ENCODE results near the gene ANKRD44.
"Not testable (repeated sequence)": the region's sequence is repeated elsewhere in the genome, so short reads cannot be mapped to it uniquely, and the experiment has no call there.

Gene ANKRD44

GRCh38 chr2:197310271-197310985 is at the start of gene ANKRD44:
Gene ANKRD44 (minus strand): TSS chr2:197310780. CDS start chr2:197310604, 176 bp downstream.
- H3K4me3 Mint-ChIP-seq = peak within 1 kb of the TSS; percentile 93
- DNase-seq (peak; percentile 85 to 90), ATAC-seq (peak; percentile 76)
- peaks cover 62% of the 10 kb centered on the region for H3K4me1 Mint-ChIP-seq
- peak within 1 kb of the TSS; percentile 96 to 99 for H3K27ac Mint-ChIP-seq
- H3K27me3 Mint-ChIP-seq = no peaks in the 10 kb centered on the region
- no peaks in the 10 kb centered on the region for H3K9me3 Mint-ChIP-seq

- Mint-ChIP-seq H3K4me1 (peaks cover 40% of the 10 kb centered on the region), H3K9me3 (peaks cover 0 to 9% of the 10 kb centered on the region in 2 donors), H3K4me3 (no peak overlapping the region), H3K27me3 (no peaks in the 10 kb centered on the region), H3K27ac (no peak overlapping the region)
- DNase-seq = no peak
- no peak for ATAC-seq
These were observed 49.3 kb upstream of the ANKRD44 start for GRCh38 chr2:197359859-197360258.

- H3K9me3 Mint-ChIP-seq = peaks cover 0 to 9% of the 10 kb centered on the region in 2 donors
- H3K4me3 Mint-ChIP-seq = peak overlapping the region; percentile 30 to 47
- DNase-seq (no peak), ATAC-seq (peak; percentile 58)
- H3K27me3 Mint-ChIP-seq = no peaks in the 10 kb centered on the region
- H3K4me1 Mint-ChIP-seq = peaks cover 40% of the 10 kb centered on the region
- peak overlapping the region in 1 of 2 donors; percentile 17 for H3K27ac Mint-ChIP-seq
These were observed 48.4 kb upstream of the ANKRD44 start for GRCh38 chr2:197358931-197359330.

GRCh38 chr2:197357986-197358385 is 47.4 kb upstream of the ANKRD44 start:
- Mint-ChIP-seq H3K27ac (no peak overlapping the region), H3K9me3 (peaks cover 0 to 9% of the 10 kb centered on the region in 2 donors), H3K27me3 (no peaks in the 10 kb centered on the region), H3K4me3 (no peak overlapping the region), H3K4me1 (peaks cover 40% of the 10 kb centered on the region)
- no peak for DNase-seq
- ATAC-seq = no peak

GRCh38 chr2:197356136-197356535 is 45.6 kb upstream of the ANKRD44 start:
- H3K9me3 Mint-ChIP-seq = peaks cover 0 to 9% of the 10 kb centered on the region in 2 donors

GRCh38 chr2:197354169-197354558 is 43.6 kb upstream of the ANKRD44 start:
- DNase-seq (no peak), ATAC-seq (no peak)
- Mint-ChIP-seq H3K27ac (no peak overlapping the region), H3K4me1 (peaks cover 37% of the 10 kb centered on the region), H3K27me3 (no peaks in the 10 kb centered on the region), H3K9me3 (peaks cover 0 to 2% of the 10 kb centered on the region in 2 donors), H3K4me3 (no peak overlapping the region)

More at GRCh38 chr2:197356136-197356535, 45.6 kb upstream of the ANKRD44 start:
- Mint-ChIP-seq H3K4me1 (peaks cover 46% of the 10 kb centered on the region), H3K27me3 (no peaks in the 10 kb centered on the region), H3K27ac (peak overlapping the region in 1 of 2 donors; percentile 83), H3K4me3 (no peak overlapping the region)
- DNase-seq (no peak), ATAC-seq (no peak)

- Mint-ChIP-seq H3K9me3 (no peaks in the 10 kb centered on the region), H3K27ac (no peak overlapping the region), H3K4me3 (no peak overlapping the region), H3K27me3 (no peaks in the 10 kb centered on the region), H3K4me1 (peaks cover 32% of the 10 kb centered on the region)
- ATAC-seq = no peak
- no peak for DNase-seq
These were observed 43.0 kb upstream of the ANKRD44 start for GRCh38 chr2:197353393-197354168.

GRCh38 chr2:197349699-197350098 is 39.1 kb upstream of the ANKRD44 start:
- Mint-ChIP-seq H3K27me3 (no peaks in the 10 kb centered on the region), H3K4me3 (no peak overlapping the region)

GRCh38 chr2:197348721-197349360 is 38.3 kb upstream of the ANKRD44 start:
- Mint-ChIP-seq H3K27ac (no peak overlapping the region), H3K4me3 (no peak overlapping the region), H3K27me3 (no peaks in the 10 kb centered on the region), H3K4me1 (peaks cover 15% of the 10 kb centered on the region), H3K9me3 (no peaks in the 10 kb centered on the region)
- no peak for DNase-seq
- no peak for ATAC-seq

More at GRCh38 chr2:197349699-197350098, 39.1 kb upstream of the ANKRD44 start:
- no peak for DNase-seq
- Mint-ChIP-seq H3K9me3 (no peaks in the 10 kb centered on the region), H3K27ac (no peak overlapping the region), H3K4me1 (peaks cover 15% of the 10 kb centered on the region)
- ATAC-seq = no peak

- H3K4me1 Mint-ChIP-seq = peaks cover 6% of the 10 kb centered on the region
- no peak for ATAC-seq
- H3K27ac Mint-ChIP-seq = no peak overlapping the region
These were observed 35.3 kb upstream of the ANKRD44 start for GRCh38 chr2:197345846-197346370.

GRCh38 chr2:197343968-197344367 is 33.4 kb upstream of the ANKRD44 start:
- not testable (repeated sequence) for H3K27ac Mint-ChIP-seq

More at GRCh38 chr2:197345846-197346370, 35.3 kb upstream of the ANKRD44 start:
- no peaks in the 10 kb centered on the region for H3K27me3 Mint-ChIP-seq
- H3K9me3 Mint-ChIP-seq = no peaks in the 10 kb centered on the region
- H3K4me3 Mint-ChIP-seq = no peak overlapping the region
- DNase-seq = no peak

GRCh38 chr2:197340591-197340990 is 30.0 kb upstream of the ANKRD44 start:
- Mint-ChIP-seq H3K27ac (no peak overlapping the region), H3K9me3 (no peaks in the 10 kb centered on the region), H3K27me3 (no peaks in the 10 kb centered on the region), H3K4me3 (no peak overlapping the region), H3K4me1 (peaks cover 14% of the 10 kb centered on the region)
- no peak for ATAC-seq
- no peak for DNase-seq

More at GRCh38 chr2:197343968-197344367, 33.4 kb upstream of the ANKRD44 start:
- H3K4me3 Mint-ChIP-seq, H3K9me3 Mint-ChIP-seq, DNase-seq, H3K27me3 Mint-ChIP-seq: not testable (repeated sequence)
- peak; percentile 53 for ATAC-seq
- H3K4me1 Mint-ChIP-seq = peaks cover 11% of the 10 kb centered on the region

- Mint-ChIP-seq H3K4me1 (peaks cover 14% of the 10 kb centered on the region), H3K27me3 (no peaks in the 10 kb centered on the region), H3K9me3 (no peaks in the 10 kb centered on the region), H3K4me3 (peak overlapping the region; percentile 1 to 20), H3K27ac (peak overlapping the region in 1 of 2 donors; percentile 72)
- DNase-seq = no peak
- no peak for ATAC-seq
These were observed 29.1 kb upstream of the ANKRD44 start for GRCh38 chr2:197339496-197340220.

GRCh38 chr2:197339016-197339415 is 28.4 kb upstream of the ANKRD44 start:
- no peak for ATAC-seq
- no peak for DNase-seq
- Mint-ChIP-seq H3K4me1 (peaks cover 17% of the 10 kb centered on the region), H3K4me3 (peak overlapping the region; percentile 1 to 20), H3K27me3 (no peaks in the 10 kb centered on the region), H3K9me3 (no peaks in the 10 kb centered on the region), H3K27ac (peak overlapping the region in 1 of 2 donors; percentile 72)

- peaks cover 19% of the 10 kb centered on the region for H3K4me1 Mint-ChIP-seq
- H3K27me3 Mint-ChIP-seq = no peaks in the 10 kb centered on the region
- no peak for ATAC-seq
- DNase-seq = no peak
- no peak overlapping the region for H3K27ac Mint-ChIP-seq
- peaks cover 10% of the 10 kb centered on the region in 2 donors for H3K9me3 Mint-ChIP-seq
- H3K4me3 Mint-ChIP-seq = no peak overlapping the region
These were observed 22.1 kb upstream of the ANKRD44 start for GRCh38 chr2:197332641-197333040.
